Measurements from ENCODE around the gene TPRX2. TPM values are rescaled to one million over a fixed set of nuclear protein-coding genes. Genes with fewer than 3 reads are reported as not detected.
"Not testable (repeated sequence)": the region's sequence is repeated elsewhere in the genome, so short reads cannot be mapped to it uniquely, and the experiment has no call there.

TPRX2 gene, protein sequence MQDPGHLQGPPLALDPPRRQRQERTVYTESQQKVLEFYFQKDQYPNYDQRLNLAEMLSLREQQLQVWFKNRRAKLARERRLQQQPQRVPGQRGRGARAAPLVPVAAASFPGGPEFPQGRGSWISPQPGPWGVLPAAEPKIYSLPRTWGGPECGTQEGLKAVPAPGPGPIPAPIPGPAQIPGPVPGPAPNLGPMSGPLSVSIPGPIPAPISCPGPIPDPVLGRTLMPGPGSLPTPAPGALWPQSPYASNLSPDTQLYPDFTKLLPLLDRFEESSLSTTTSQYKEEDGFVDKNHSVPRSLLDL
- not detected in 3 replicates for total RNA-seq

DNA sequence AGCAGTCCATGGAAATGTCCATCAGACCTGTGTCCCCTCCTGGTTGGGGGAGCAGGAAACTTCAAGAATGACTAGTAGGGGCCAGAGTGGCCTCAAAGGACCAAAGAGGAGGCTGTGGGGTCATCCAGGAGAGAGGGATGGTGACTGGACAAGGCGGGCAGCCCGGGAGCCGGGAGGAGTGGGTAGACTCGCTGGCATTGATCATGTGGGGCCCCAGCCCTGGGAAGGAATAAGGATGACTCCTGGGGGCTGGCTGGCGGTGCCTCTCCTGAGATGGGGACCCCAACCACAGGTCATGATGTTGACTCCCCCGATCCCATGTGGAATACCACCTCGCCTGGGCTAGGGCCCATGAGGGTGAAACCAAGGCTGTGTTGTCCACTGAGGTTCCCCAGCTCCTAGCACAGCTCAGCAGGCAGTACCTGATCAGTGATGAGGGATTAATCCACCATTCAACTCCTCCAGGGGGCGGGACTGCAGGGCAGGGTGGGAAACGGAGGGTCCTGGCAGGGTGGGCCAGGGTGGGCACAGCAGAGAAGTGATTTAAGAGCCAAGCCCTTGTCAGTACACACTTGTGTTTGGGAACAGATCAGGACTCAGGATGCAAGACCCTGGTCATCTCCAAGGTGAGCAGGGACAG lies at the start of gene TPRX2:
Gene TPRX2, plus strand, starts transcription at position 590 of the 640 bp plus-strand sequence. Its CDS starts 12 bp downstream, at position 602.
- H3K36me3 Mint-ChIP-seq; H3K4me3 Mint-ChIP-seq; H3K27ac Mint-ChIP-seq; H3K27me3 Mint-ChIP-seq (ENCODE audit: low read depth); DNase-seq (ENCODE audit: low spot score in 2 of 2, unreplicated experiment in 2 of 2); H3K4me1 Mint-ChIP-seq; H3K9me3 Mint-ChIP-seq: not testable (repeated sequence)

DNA sequence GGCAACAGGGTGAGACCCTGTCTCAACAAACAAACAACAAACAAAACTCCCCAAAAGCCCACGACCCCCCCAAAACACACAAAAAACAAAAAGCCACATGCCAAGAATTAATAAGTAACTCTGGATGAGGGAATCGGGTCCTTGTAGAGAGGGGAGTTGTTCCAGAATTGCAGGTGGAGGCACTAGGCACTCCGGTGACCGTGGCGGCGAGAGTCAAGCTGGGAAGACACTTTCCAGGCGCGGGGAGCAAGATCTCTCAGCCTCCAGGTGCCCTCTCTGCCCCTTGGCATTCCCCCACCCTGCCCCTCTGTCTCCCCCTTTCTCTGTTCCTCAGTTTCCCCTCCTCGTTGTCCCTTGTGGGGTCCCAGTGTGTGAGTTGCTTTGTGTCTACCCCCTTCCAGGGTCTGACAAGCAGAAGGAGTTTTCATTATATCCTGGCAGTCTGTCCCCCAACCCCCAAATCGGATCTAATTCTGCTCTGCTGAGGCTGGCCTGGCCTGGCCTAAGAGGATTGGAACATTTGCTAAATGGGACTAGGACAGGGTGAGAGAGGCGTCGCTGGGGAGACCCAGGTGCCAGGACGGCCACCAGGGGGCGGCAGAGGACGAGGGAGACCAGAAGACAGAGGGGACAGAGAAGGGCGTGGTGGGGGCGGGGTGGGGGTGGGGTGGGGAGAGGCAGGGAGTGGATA lies 45.6 kb upstream of the TPRX2 start:
- no peaks in the 10 kb centered on the region for H3K36me3 Mint-ChIP-seq
- peak; percentile 82 to 91 for DNase-seq (ENCODE audit: low spot score in 2 of 2, unreplicated experiment in 2 of 2)
- TF ChIP-seq, protein P1, sequence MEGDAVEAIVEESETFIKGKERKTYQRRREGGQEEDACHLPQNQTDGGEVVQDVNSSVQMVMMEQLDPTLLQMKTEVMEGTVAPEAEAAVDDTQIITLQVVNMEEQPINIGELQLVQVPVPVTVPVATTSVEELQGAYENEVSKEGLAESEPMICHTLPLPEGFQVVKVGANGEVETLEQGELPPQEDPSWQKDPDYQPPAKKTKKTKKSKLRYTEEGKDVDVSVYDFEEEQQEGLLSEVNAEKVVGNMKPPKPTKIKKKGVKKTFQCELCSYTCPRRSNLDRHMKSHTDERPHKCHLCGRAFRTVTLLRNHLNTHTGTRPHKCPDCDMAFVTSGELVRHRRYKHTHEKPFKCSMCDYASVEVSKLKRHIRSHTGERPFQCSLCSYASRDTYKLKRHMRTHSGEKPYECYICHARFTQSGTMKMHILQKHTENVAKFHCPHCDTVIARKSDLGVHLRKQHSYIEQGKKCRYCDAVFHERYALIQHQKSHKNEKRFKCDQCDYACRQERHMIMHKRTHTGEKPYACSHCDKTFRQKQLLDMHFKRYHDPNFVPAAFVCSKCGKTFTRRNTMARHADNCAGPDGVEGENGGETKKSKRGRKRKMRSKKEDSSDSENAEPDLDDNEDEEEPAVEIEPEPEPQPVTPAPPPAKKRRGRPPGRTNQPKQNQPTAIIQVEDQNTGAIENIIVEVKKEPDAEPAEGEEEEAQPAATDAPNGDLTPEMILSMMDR (IDR thresholded peaks at IDR 0.05; ENCODE audit: unreplicated experiment), result peak; percentile 50
- H3K4me3 Mint-ChIP-seq, result no peak overlapping the region
- H3K4me1 Mint-ChIP-seq, result no peaks in the 10 kb centered on the region
- H3K9me3 Mint-ChIP-seq, result no peaks in the 10 kb centered on the region
- no peaks in the 10 kb centered on the region for H3K27me3 Mint-ChIP-seq (ENCODE audit: low read depth)
- H3K27ac Mint-ChIP-seq, result no peak overlapping the region

DNA sequence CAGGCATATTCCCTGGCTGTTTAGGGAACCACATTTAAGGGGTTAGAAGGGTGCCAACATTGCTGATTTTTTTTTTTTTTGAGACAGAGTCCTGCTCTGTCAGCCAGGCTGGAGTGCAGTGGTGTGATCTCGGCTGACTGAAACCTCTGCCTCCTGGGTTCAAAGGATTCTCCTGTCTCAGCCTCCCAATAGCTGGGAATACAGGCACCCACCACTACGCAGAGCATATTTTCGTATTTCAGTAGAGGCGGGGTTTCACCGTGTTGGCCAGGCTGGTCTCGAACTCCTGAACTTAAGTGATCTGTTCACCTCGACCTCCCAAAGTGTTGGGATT lies 45.1 kb upstream of the TPRX2 start:
- H3K27me3 Mint-ChIP-seq (ENCODE audit: low read depth), result peaks cover 2% of the 10 kb centered on the region

DNA sequence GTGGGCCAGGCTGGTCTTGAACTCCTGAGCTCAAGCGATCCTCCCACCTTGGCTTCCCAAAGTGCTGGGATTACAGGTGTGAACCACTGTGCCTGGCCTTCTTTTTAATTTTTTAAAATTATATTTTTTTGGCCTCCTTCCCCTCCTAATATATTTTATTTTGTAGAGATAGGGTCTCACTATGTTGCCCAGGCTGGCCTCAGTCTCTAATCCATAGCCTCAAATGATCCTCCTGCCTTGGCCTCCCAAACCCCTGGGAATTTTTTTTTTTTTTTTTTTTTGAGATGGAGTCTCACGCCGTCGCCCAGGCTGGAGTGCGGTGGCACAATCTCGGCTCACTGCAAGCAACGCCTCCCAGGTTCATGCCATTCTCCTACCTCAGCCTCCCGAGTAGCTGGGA lies 42.8 kb upstream of the TPRX2 start:
- not testable (repeated sequence) for H3K27ac Mint-ChIP-seq; H3K36me3 Mint-ChIP-seq; H3K4me3 Mint-ChIP-seq; DNase-seq (ENCODE audit: low spot score in 2 of 2, unreplicated experiment in 2 of 2); H3K9me3 Mint-ChIP-seq; H3K4me1 Mint-ChIP-seq
- peaks cover 15% of the 10 kb centered on the region for H3K27me3 Mint-ChIP-seq (ENCODE audit: low read depth)

More for the DNA sequence above, 45.1 kb upstream of the TPRX2 start:
- Mint-ChIP-seq H3K4me3 (no peak overlapping the region), H3K36me3 (no peaks in the 10 kb centered on the region), H3K4me1 (no peaks in the 10 kb centered on the region), H3K9me3 (no peaks in the 10 kb centered on the region), H3K27ac (no peak overlapping the region)
- no peak for DNase-seq (ENCODE audit: low spot score in 2 of 2, unreplicated experiment in 2 of 2)
- TF ChIP-seq, protein P1 (IDR thresholded peaks at IDR 0.05; ENCODE audit: unreplicated experiment), result no peak

DNA sequence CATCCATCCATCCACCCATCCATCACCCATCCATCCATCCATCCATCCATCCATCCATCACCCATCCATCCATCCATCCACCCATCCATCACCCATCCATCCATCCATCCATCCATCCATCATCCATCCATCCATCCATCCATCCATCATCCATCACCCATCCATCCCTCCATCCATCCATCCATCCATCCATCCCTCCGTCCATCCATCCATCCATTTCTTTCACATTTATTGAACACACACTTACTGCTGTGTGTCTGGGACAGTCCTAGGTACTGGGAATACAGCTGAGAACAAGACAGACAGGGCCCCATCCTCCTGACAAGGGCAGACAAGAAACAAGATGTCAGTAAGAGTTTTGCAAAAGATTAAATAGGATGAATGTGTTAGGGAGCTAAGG lies 40.8 kb upstream of the TPRX2 start:
- DNase-seq (ENCODE audit: low spot score in 2 of 2, unreplicated experiment in 2 of 2); H3K9me3 Mint-ChIP-seq; H3K4me3 Mint-ChIP-seq; H3K27ac Mint-ChIP-seq; H3K36me3 Mint-ChIP-seq: not testable (repeated sequence)
- H3K4me1 Mint-ChIP-seq, result peaks cover 16% of the 10 kb centered on the region
- peaks cover 15% of the 10 kb centered on the region for H3K27me3 Mint-ChIP-seq (ENCODE audit: low read depth)

DNA sequence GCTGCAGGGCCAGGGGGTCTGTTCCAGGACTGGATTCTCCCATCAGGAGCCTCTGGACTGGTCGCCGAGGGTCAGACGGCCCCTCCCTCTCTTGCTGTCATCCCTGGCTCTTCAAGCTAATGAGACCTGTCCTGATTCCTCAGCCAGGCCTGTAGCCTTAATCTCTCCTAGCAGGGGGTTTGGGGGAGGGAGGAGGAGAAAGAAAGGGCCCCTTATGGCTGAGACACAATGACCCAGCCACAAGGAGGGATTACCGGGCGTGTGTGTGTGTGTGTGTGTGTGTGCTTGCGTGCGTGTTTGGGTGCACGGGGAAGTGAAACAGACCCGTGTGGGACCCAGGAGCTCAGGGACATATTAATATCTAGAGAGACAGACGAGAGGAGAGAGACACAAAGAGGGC lies 39.2 kb upstream of the TPRX2 start:
- H3K9me3 Mint-ChIP-seq, result no peaks in the 10 kb centered on the region
- peak overlapping the region; percentile 41 for H3K27ac Mint-ChIP-seq
- no peaks in the 10 kb centered on the region for H3K36me3 Mint-ChIP-seq
- peaks cover 16% of the 10 kb centered on the region for H3K4me1 Mint-ChIP-seq
- TF ChIP-seq, protein P1 (IDR thresholded peaks at IDR 0.05; ENCODE audit: unreplicated experiment), result no peak
- peaks cover 15% of the 10 kb centered on the region for H3K27me3 Mint-ChIP-seq (ENCODE audit: low read depth)
- no peak overlapping the region for H3K4me3 Mint-ChIP-seq
- DNase-seq (ENCODE audit: low spot score in 2 of 2, unreplicated experiment in 2 of 2), result no peak

DNA sequence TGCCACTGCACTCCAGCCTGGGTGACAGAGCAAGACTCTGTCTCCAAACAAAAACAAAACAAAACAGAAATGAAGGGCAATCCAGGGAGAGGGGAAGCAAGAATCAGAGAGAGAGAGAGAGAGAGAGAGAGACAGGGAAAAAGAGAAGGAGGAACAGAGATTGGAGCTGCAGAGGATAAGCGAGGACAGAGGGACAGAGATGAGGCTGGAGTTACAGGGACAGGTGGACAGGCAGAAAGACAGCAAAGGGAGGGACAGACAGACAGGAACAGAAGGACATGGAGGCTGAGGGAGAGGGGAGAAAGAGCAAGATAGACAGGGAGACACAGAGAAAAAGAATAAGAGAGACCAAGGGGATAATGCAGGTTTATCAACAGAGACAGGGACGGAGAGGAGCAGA lies 38.6 kb upstream of the TPRX2 start:
- H3K4me3 Mint-ChIP-seq, result no peak overlapping the region
- no peaks in the 10 kb centered on the region for H3K9me3 Mint-ChIP-seq
- H3K36me3 Mint-ChIP-seq, result no peaks in the 10 kb centered on the region
- H3K27ac Mint-ChIP-seq, result peak overlapping the region; percentile 41
- TF ChIP-seq, protein P1 (IDR thresholded peaks at IDR 0.05; ENCODE audit: unreplicated experiment), result no peak
- H3K4me1 Mint-ChIP-seq, result peaks cover 16% of the 10 kb centered on the region
- H3K27me3 Mint-ChIP-seq (ENCODE audit: low read depth), result peaks cover 15% of the 10 kb centered on the region
- no peak for DNase-seq (ENCODE audit: low spot score in 2 of 2, unreplicated experiment in 2 of 2)
